HG03442 (cell line): ENCODE measurements around the gene KCNG2.

Source experiments
- ATAC-seq: cut with Tn5 transposase; IDR thresholded peaks from one replicate; pipeline ENCODE4 v1.9.1; 2021; ENCODE audit warnings: mild to moderate bottlenecking, moderate library complexity; ENCODE audit not compliant: unreplicated experiment

KCNG2 gene

GRCh38 chr18:79798346-79798998, 734 bp downstream of the KCNG2 start:
- no peak for ATAC-seq

- no peak for ATAC-seq
These were observed 1.2 kb downstream of the KCNG2 start for GRCh38 chr18:79798999-79799370.

GRCh38 chr18:79799619-79800370, 2.1 kb downstream of the KCNG2 start:
- ATAC-seq, result no peak

- no peak for ATAC-seq
These were observed 2.8 kb downstream of the KCNG2 start for GRCh38 chr18:79800371-79801180.

GRCh38 chr18:79801217-79801616, 3.5 kb downstream of the KCNG2 start:
- ATAC-seq, result no peak

- ATAC-seq, result no peak
These were observed 3.9 kb downstream of the KCNG2 start for GRCh38 chr18:79801641-79802040.

- ATAC-seq, result no peak
These were observed 4.6 kb downstream of the KCNG2 start for GRCh38 chr18:79802298-79802697.

- ATAC-seq, result no peak
These were observed 5.9 kb downstream of the KCNG2 start for GRCh38 chr18:79803611-79804051.

- ATAC-seq, result no peak
These were observed 6.5 kb downstream of the KCNG2 start for GRCh38 chr18:79804130-79804787.

GRCh38 chr18:79805211-79805887, 7.6 kb downstream of the KCNG2 start:
- no peak for ATAC-seq

GRCh38 chr18:79805926-79806487, 8.3 kb downstream of the KCNG2 start:
- no peak for ATAC-seq

- ATAC-seq, result no peak
These were observed 9.5 kb downstream of the KCNG2 start for GRCh38 chr18:79806976-79807841.

GRCh38 chr18:79809482-79810192, 11.9 kb downstream of the KCNG2 start:
- no peak for ATAC-seq

- no peak for ATAC-seq
These were observed 14.3 kb downstream of the KCNG2 start for GRCh38 chr18:79812052-79812451.

- no peak for ATAC-seq
These were observed 16.6 kb downstream of the KCNG2 start for GRCh38 chr18:79814373-79814772.

- no peak for ATAC-seq
These were observed 17.9 kb downstream of the KCNG2 start for GRCh38 chr18:79815657-79816056.

GRCh38 chr18:79816092-79816491, 18.4 kb downstream of the KCNG2 start:
- ATAC-seq, result no peak

GRCh38 chr18:79816981-79817606, 19.4 kb downstream of the KCNG2 start:
- ATAC-seq, result no peak
